ENCODE results near the gene CCDC73.

The CCDC73 gene

DNA sequence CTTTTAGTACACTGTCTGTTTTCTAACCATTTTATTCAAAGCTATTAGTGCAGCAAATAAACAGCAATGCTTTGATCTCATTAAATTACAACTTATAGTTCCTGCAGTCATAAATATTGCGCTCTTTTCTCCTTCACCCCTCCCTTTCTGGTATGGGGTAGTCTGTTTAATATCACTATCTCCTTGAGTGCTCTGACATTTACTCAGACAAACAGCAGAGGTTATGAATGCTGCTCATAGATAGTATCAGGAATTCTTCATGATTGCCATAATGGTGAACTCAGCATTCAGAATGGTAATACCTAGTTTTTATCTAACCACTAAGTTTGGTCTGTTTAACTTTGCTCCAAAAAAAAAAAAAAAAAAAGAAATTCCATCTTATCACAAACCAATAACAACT lies 123.4 kb downstream of the CCDC73 start:
- TF ChIP-seq, protein P1, sequence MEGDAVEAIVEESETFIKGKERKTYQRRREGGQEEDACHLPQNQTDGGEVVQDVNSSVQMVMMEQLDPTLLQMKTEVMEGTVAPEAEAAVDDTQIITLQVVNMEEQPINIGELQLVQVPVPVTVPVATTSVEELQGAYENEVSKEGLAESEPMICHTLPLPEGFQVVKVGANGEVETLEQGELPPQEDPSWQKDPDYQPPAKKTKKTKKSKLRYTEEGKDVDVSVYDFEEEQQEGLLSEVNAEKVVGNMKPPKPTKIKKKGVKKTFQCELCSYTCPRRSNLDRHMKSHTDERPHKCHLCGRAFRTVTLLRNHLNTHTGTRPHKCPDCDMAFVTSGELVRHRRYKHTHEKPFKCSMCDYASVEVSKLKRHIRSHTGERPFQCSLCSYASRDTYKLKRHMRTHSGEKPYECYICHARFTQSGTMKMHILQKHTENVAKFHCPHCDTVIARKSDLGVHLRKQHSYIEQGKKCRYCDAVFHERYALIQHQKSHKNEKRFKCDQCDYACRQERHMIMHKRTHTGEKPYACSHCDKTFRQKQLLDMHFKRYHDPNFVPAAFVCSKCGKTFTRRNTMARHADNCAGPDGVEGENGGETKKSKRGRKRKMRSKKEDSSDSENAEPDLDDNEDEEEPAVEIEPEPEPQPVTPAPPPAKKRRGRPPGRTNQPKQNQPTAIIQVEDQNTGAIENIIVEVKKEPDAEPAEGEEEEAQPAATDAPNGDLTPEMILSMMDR (IDR thresholded peaks at IDR 0.05; ENCODE audit: insufficient read depth, low read length) = no peak
- TF ChIP-seq SPI1 (IDR thresholded peaks at IDR 0.05; ENCODE audit: borderline replicate concordance, low read depth) (no peak), POLR2AphosphoS5 (IDR thresholded peaks at IDR 0.05; ENCODE audit: low read depth) (no peak), REST (IDR thresholded peaks at IDR 0.05; ENCODE audit: insufficient replicate concordance, low read depth) (no peak), GABPA (IDR thresholded peaks at IDR 0.05; ENCODE audit: low read depth) (no peak)
- Histone ChIP-seq H3K4me3 (replicated peaks; ENCODE audit: insufficient read depth, low read length) (no peak overlapping the region), H3K27ac (replicated peaks) (no peak overlapping the region), H3K27me3 (ENCODE audit: insufficient read depth, poor library complexity, severe bottlenecking) (no peaks in the 10 kb centered on the region)
- DNase-seq (ENCODE audit: low read depth in 1 of 2, low spot score in 1 of 2) = no peak

DNA sequence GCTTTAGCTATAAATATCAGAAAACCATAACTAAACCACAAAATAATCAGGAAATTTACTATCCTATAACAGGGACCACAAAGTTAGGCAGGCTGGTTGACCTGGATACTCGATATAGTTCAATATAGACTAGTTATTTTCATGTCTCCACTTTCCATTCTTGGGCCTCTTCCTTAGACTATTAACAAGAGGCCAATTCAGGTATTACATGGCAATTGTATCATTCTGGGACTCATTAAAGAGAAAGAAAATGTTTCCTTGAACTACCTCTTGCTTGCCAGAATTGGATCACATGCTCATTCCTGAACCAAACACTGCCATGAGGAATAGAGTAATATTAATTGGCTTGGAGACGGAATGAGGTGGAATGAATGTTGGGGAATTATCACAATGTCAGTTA lies 134.8 kb downstream of the CCDC73 start:
- no peak overlapping the region for H3K27ac ChIP-seq (replicated peaks)
- peaks cover 3% of the 10 kb centered on the region for H3K27me3 ChIP-seq (ENCODE audit: insufficient read depth, poor library complexity, severe bottlenecking)
- no peak overlapping the region for H3K4me3 ChIP-seq (replicated peaks; ENCODE audit: insufficient read depth, low read length)
- no peak for DNase-seq (ENCODE audit: low read depth in 1 of 2, low spot score in 1 of 2)
- TF ChIP-seq REST (IDR thresholded peaks at IDR 0.05; ENCODE audit: insufficient replicate concordance, low read depth) (no peak), SPI1 (IDR thresholded peaks at IDR 0.05; ENCODE audit: borderline replicate concordance, low read depth) (no peak)
- TF ChIP-seq, protein P1 (IDR thresholded peaks at IDR 0.05; ENCODE audit: insufficient read depth, low read length) = no peak

- Histone ChIP-seq H3K27me3 (ENCODE audit: insufficient read depth, poor library complexity, severe bottlenecking) (peaks cover 3% of the 10 kb centered on the region), H3K4me3 (replicated peaks; ENCODE audit: insufficient read depth, low read length) (no peak overlapping the region), H3K27ac (replicated peaks) (no peak overlapping the region)
- no peak for DNase-seq (ENCODE audit: low read depth in 1 of 2, low spot score in 1 of 2)
- no peak for TF ChIP-seq POLR2AphosphoS5 (IDR thresholded peaks at IDR 0.05; ENCODE audit: low read depth)
- TF ChIP-seq, protein P1 (IDR thresholded peaks at IDR 0.05; ENCODE audit: insufficient read depth, low read length) = no peak
- no peak for TF ChIP-seq SPI1 (IDR thresholded peaks at IDR 0.05; ENCODE audit: borderline replicate concordance, low read depth)
- TF ChIP-seq REST (IDR thresholded peaks at IDR 0.05; ENCODE audit: insufficient replicate concordance, low read depth) = no peak
- no peak for TF ChIP-seq GABPA (IDR thresholded peaks at IDR 0.05; ENCODE audit: low read depth)
These were observed 135.6 kb downstream of the CCDC73 start for GRCh38 chr11:32658639-32659406.
